HFFc6 (cell line): ENCODE results near the gene THSD4. TPM values are rescaled to one million over a fixed set of nuclear protein-coding genes. Genes with fewer than 3 reads are reported as not detected.

ENCODE experiments used
- DNase-seq: peaks from one replicate; pipeline ENCODE4 v3.0.0-alpha.2; 2018
- H3K27ac Mint-ChIP-seq: 2 replicates; pipeline ENCODE4 v1.8.0; 2020; ENCODE audit warnings: mild to moderate bottlenecking, mixed read lengths
- H3K27me3 Mint-ChIP-seq: 2 replicates; pipeline ENCODE4 v1.8.0; 2021; ENCODE audit warnings: mild to moderate bottlenecking, moderate library complexity, mixed read lengths; ENCODE audit not compliant: insufficient read depth
- H3K36me3 Mint-ChIP-seq: 2 replicates; pipeline ENCODE4 v1.8.0; 2021; ENCODE audit warnings: low read depth, mixed read lengths
- H3K4me1 Mint-ChIP-seq: 2 replicates; pipeline ENCODE4 v1.8.0; 2020; ENCODE audit warnings: low read depth, mixed read lengths
- H3K4me3 Mint-ChIP-seq: 2 replicates; pipeline ENCODE4 v1.8.0; 2020; ENCODE audit warnings: mild to moderate bottlenecking, moderate library complexity, mixed read lengths
- H3K9me3 Mint-ChIP-seq: 2 replicates; pipeline ENCODE4 v1.8.0; 2020; ENCODE audit warnings: mild to moderate bottlenecking, mixed read lengths
- CTCF ChIP-seq: fragments of 200-600 bp; sonication (generic); IDR thresholded peaks from 2 replicates; pipeline ENCODE4 v1.5.0; 2021; ENCODE audit warnings: antibody characterized with exemption, mild to moderate bottlenecking
- total RNA-seq, 6 experiments: library from RNA; stranded (reverse); fragmentation: NEBNext Ultra II Directional; extraction: Animal tissue kit (Norgen Biotek cat#: 25700); gene quantifications; 2 replicates in 1 of 6; 3 replicates in 5 of 6; pipeline ENCODE4 v1.2.3, GENCODE V29; 2021

Gene THSD4
- total RNA-seq, 6 experiments from 2014 or later = 32.7 to 39.1 (median 36.4) TPM

GRCh38 chr15:71485094-71485693 lies 369.9 kb downstream of the THSD4 start:
- H3K36me3 Mint-ChIP-seq = no peaks in the 10 kb centered on the region
- peaks cover 7% of the 10 kb centered on the region for H3K4me1 Mint-ChIP-seq
- DNase-seq = no peak
- TF ChIP-seq CTCF = peak; percentile 70
- H3K27ac Mint-ChIP-seq = no peak overlapping the region
- no peak overlapping the region for H3K4me3 Mint-ChIP-seq
- peaks cover 4% of the 10 kb centered on the region for H3K27me3 Mint-ChIP-seq
- no peaks in the 10 kb centered on the region for H3K9me3 Mint-ChIP-seq

- no peaks in the 10 kb centered on the region for H3K36me3 Mint-ChIP-seq
Observed at GRCh38 chr15:71489570-71489969, 374.3 kb downstream of the THSD4 start.

GRCh38 chr15:71493526-71493925 lies 378.3 kb downstream of the THSD4 start:
- Mint-ChIP-seq H3K4me3 (no peak overlapping the region), H3K9me3 (no peaks in the 10 kb centered on the region), H3K36me3 (no peaks in the 10 kb centered on the region), H3K27ac (no peak overlapping the region), H3K27me3 (no peaks in the 10 kb centered on the region), H3K4me1 (peaks cover 15% of the 10 kb centered on the region)
- no peak for TF ChIP-seq CTCF
- DNase-seq = no peak

More at GRCh38 chr15:71489570-71489969, 374.3 kb downstream of the THSD4 start:
- H3K4me3 Mint-ChIP-seq = no peak overlapping the region
- no peak overlapping the region for H3K27ac Mint-ChIP-seq
- no peak for DNase-seq
- H3K4me1 Mint-ChIP-seq = peaks cover 7% of the 10 kb centered on the region
- no peaks in the 10 kb centered on the region for H3K9me3 Mint-ChIP-seq
- peaks cover 2% of the 10 kb centered on the region; the same call in 1 of the 2 replicates for H3K27me3 Mint-ChIP-seq
- TF ChIP-seq CTCF = no peak

DNA sequence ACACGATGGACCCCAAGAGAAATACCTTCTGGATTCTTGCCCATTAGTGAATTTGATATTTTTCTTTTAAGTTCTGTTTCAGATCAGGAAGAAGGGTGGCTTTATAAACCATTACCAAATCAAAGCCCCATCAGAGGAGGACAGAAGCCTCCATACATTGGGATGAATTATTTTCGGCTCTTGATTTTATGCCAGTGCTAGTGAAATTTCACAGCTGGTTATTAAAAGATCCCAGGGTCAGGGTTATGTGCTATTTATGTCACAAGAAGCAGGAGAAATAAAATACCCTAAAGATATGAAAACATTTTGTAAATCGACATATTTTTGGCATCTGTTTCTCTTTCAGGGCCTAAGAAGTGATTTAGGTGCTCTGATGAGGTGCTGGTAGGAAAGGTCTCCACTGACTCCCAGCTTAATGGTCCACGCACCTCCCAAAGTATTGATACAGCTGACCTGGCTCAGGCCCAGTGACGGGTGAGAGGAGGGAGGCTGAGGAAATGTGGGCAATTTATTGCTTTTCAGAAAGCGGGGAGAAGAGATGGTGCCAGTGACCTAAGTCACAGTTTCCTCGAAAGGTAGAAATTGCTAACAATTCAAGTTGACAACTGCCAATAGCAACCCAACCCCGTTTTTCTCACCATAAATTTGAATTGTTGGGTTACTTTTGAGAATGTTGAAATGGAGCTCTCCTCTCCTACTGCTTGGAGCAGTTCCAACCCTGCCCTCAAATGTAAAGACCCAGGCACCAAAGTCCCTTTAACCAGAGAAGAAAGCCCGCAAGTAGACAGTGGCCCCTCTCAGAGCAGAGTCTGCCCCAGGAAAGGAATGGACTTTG lies 379.5 kb downstream of the THSD4 start:
- Mint-ChIP-seq H3K4me3 (no peak overlapping the region), H3K27ac (no peak overlapping the region), H3K4me1 (peaks cover 15% of the 10 kb centered on the region), H3K27me3 (no peaks in the 10 kb centered on the region), H3K9me3 (no peaks in the 10 kb centered on the region), H3K36me3 (no peaks in the 10 kb centered on the region)
- no peak for TF ChIP-seq CTCF
- no peak for DNase-seq

GRCh38 chr15:71495398-71495780 lies 380.1 kb downstream of the THSD4 start:
- no peak for TF ChIP-seq CTCF
- Mint-ChIP-seq H3K4me3 (no peak overlapping the region), H3K4me1 (peaks cover 15% of the 10 kb centered on the region), H3K27ac (no peak overlapping the region), H3K36me3 (peaks cover 4% of the 10 kb centered on the region), H3K27me3 (no peaks in the 10 kb centered on the region), H3K9me3 (peaks cover 4% of the 10 kb centered on the region)
- no peak for DNase-seq
